Globus pallidus (tissue), 1 donor: ENCODE measurements around the gene GTF2I.
"Not testable (repeated sequence)": the region's sequence is repeated elsewhere in the genome, so short reads cannot be mapped to it uniquely, and the experiment has no call there.

Source experiments
- DNase-seq: peaks from one replicate; pipeline ENCODE4 v3.0.0-alpha.2; 2015; ENCODE audit warnings: low spot score

The GTF2I gene

GRCh38 chr7:74713567-74713966, 56.0 kb downstream of the GTF2I start:
- DNase-seq, result no peak

DNA sequence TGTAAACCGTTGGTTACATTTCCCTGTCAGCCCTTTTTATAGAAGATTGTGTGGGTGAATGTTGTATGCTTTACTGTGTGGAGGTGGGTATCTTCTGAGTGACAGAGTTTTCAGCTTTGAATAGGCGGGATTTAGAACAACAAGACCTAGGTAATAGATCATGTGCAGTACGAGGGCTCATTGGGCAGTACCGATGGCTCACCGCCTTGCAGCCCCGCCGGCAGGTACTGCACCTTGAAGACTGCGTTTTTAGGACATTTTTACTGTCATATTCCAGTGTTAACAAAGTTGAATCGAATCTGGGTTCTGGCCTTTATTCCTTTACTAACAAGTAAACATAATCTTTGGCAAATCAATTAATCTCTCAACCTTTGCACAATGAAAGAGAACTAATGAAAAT, 60.4 kb downstream of the GTF2I start:
- DNase-seq, result no peak

GRCh38 chr7:74718336-74718735, 60.8 kb downstream of the GTF2I start:
- DNase-seq, result no peak

GRCh38 chr7:74722153-74722552, 64.6 kb downstream of the GTF2I start:
- DNase-seq, result no peak

- no peak for DNase-seq
Measured at GRCh38 chr7:74725840-74726239, 68.3 kb downstream of the GTF2I start.

- DNase-seq, result no peak
Measured at GRCh38 chr7:74726309-74727101, 69.0 kb downstream of the GTF2I start.

DNA sequence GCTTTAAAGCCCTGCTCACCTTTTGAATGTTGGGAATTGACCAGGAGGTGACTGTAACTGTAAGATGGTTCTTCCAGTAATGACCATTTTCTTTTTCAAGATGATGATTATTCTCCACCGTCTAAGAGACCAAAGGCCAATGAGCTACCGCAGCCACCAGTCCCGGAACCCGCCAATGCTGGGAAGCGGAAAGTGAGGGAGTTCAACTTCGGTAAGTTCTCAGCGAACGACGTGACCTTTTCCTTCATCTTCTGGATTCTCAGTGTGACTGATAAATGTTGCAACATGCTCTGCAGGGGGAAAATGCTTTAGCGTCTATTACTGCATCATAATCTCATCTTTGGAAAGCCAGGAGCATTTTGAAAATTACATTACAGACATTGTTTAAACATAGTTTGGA, 71.2 kb downstream of the GTF2I start:
- not testable (repeated sequence) for DNase-seq

DNA sequence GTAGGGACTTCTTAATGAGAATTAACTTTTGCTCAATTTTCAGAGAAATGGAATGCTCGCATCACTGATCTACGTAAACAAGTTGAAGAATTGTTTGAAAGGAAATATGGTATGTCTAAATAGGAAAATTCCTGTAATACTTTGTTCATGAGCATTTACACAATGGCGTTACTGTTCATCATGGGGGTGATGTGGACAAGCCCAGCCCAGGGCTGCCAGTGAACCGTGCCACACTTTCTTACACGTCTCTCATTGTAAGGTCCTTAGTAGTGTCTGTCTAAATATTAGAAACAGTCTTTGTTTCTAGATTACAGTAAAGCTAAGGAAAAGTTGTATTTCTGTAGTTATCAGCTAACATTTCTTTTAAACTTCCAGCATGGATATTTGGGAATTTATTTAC, 72.7 kb downstream of the GTF2I start:
- DNase-seq, result not testable (repeated sequence)

DNA sequence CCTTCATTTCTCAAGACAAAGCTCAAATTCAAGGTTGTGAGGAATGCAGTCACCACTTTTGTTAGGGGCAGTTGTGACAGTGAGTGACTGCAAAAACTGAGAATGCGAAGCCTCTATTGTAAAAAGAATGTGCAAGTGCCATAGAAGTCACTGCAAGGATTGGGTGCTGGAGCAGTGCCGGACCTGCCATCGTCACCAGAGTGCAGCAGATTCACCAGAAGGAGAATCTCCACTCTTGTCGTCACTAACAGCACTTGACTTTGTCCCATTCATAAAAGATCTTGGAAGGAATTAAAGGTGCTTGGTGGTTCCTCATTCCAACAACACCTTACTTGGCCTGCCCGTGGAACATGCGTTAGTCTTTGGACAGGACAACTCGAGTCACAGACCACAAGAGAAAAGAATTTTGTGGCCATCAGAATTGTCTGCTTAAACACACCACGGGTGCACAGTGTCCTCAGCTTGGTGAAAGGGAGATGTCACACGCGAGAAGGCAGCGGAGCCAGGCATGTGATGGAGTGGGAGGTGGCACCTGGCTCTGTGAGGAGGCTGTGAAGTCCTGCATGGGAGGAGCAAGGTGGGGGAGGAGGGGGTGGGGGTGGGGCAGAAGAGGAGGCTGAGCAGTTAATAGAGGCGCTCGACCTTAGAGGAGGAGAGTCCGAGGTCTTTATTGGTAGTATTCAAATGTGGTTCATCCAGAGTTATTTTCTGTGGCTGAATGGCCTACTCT, 82.6 kb downstream of the GTF2I start:
- DNase-seq, result not testable (repeated sequence)

GRCh38 chr7:74743936-74744557, 86.5 kb downstream of the GTF2I start:
- not testable (repeated sequence) for DNase-seq

DNA sequence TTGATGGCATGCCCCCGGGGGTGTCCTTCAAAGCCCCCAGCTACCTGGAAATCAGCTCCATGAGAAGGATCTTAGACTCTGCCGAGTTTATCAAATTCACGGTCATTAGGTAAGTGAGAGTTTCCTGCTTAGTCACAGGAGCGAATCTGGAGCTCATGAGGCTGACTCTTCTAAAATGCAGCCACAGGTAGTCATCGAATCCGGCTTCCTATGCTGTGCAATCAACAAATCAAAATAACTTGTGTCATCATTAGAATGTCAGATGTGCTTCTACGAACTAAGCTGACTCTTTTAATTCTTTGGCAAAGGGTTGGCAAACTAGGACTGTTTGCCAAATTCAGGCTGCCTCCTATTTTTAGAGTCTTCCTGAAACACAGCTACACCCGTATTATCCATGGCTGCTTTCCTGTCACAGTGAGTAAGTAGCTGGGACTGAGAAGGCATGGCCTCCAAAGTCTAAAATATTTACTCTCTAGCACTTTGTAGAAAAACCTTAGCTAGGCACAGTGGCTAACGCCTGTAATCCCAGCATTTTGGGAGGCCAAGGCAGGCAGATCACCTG, 96.5 kb downstream of the GTF2I start:
- not testable (repeated sequence) for DNase-seq

GRCh38 chr7:74756673-74757072, 99.2 kb downstream of the GTF2I start:
- not testable (repeated sequence) for DNase-seq

GRCh38 chr7:74758268-74758667, 100.8 kb downstream of the GTF2I start:
- DNase-seq, result not testable (repeated sequence)

DNA sequence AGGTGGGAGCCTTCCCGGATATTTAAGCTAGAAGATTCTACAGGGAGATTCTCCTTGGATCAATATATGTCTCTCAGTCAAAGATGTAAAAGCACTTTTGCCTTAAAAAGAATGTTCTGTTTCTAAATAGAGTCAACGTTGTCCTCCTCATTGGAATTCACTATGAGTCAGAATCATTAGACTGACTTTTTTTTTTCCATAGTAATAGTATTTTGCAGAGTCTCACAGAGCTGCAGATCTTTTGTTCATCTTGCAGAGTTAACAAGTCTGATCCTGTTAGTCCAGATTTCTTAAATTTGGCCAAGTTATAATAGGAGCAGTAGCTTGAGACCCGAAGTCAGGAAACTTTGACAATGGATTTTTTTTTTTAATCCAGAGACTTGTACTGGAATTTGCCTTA, 101.5 kb downstream of the GTF2I start:
- not testable (repeated sequence) for DNase-seq

DNA sequence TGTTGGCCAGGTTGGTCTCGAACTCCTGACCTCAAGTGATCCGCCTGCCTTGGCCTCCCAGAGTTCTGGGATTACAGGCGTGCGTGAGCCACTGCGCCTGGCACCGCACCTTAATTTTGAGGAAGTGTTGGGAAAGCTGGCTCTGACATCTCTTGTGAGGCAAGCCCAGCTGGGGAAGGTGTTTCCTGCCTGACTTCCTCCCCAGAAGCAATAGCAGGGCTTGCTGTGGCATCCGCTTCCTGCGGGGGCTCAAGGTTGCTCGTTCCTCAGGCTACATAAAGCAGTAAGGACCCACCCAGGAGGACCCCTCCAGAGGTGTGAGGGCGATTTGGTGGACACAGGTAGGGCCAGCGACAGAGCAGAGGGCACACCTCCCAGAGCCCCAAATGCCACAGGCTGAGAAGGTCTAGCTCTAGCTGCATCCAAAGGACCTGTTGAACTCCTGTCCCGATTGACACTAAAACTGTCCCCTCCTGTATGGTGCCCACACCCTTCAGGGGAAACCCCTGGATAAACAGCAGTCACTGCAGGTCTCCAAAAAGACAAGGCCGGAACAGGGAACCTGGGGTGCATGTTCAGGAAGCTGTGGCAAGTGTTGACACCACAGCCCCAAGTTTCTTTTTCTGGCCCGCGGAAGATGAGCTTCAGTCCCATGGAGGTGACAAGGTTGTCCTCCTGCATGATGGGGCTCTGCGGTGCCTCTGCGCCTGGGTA, 107.8 kb downstream of the GTF2I start:
- not testable (repeated sequence) for DNase-seq

GRCh38 chr7:74766509-74766908, 109.0 kb downstream of the GTF2I start:
- DNase-seq, result not testable (repeated sequence)

DNA sequence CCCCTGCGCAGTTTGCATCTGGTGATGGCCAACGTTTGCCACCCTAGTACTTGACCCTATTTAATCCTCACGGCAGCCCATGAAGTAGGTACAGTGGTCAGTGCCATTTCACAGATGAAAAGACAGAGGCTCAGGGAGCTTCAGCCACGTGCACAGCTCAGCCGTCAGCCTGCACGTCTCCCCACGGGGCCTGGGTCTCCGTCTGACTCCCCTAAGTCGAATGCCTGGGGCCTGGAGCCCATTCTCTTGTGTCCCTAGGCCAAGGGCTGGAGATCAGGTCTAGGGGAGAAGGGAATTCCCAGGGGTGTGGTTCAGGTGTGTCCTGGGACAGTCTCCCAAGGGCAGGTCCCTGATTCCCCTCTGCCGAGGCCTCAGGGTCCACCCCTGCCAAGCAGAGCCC, 109.5 kb downstream of the GTF2I start:
- not testable (repeated sequence) for DNase-seq

DNA sequence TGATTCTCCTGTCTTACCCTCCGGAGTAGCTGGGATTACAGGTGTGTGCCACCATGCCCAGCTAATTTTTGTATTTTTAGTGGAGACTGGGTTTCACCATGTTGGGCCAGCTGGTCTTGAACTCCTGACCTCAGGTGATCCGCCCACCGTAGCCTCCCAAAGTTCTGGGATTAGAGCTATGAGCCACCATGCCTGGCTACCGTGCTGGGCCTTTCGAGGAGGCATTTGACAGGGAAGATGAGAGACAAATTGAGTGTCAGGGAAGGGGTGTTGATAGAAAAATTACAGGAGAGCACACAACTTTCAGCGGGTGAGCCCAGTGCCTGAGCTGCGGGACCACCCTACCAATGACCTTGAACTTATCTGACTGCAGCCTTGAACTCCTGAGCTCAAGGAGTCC, 112.5 kb downstream of the GTF2I start:
- not testable (repeated sequence) for DNase-seq

DNA sequence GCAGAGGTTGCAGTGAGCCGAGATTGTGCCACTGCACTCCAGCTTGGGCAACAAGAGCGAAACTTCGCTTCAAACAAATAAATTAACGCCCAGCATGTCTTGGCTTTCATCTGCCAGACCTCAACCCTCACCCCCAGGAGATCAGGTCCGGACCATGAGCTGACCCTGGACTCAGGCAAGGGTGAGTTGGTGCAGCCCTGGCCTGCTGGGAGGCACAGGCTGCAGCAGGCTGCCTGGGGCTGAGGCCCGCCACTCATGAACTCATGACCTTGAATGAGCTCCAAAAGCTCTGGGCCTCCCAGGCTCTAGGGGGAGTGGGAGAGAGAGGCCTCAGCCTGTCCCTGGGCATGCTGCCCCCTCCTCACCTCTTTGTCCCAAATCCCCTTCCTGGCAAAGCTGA, 114.6 kb downstream of the GTF2I start:
- DNase-seq, result not testable (repeated sequence)

GRCh38 chr7:74773760-74774750, 116.5 kb downstream of the GTF2I start, which contains the start of gene NCF1:
Gene NCF1 (plus strand): TSS chr7:74774011. CDS start chr7:74774032, 21 bp downstream.
- DNase-seq, result not testable (repeated sequence)
